Gastroesophageal sphincter (tissue), 3 donors: ENCODE measurements around the gene RIMBP2.

ENCODE experiments used
- POLR2A ChIP-seq, 2 donors: fragments of 450-650 bp; IDR thresholded peaks; one replicate each; pipeline ENCODE4 v1.6.1; 2017; ENCODE audit warnings: antibody characterized with exemption in 2 of 2, mild to moderate bottlenecking in 2 of 2, moderate library complexity in 1 of 2
- TF ChIP-seq, protein P1 (sequence below), 4 experiments: fragments of 200-600 bp in 2 of 4; fragments of 450-650 bp in 2 of 4; sonication (generic) in 1 of 4; IDR thresholded peaks; one replicate each; pipeline ENCODE4 v1.5.1; 2017 to 2019; ENCODE audit warnings: antibody characterized with exemption in 4 of 4, mild to moderate bottlenecking in 2 of 4, moderate library complexity in 2 of 4

- TF ChIP-seq, protein P1, sequence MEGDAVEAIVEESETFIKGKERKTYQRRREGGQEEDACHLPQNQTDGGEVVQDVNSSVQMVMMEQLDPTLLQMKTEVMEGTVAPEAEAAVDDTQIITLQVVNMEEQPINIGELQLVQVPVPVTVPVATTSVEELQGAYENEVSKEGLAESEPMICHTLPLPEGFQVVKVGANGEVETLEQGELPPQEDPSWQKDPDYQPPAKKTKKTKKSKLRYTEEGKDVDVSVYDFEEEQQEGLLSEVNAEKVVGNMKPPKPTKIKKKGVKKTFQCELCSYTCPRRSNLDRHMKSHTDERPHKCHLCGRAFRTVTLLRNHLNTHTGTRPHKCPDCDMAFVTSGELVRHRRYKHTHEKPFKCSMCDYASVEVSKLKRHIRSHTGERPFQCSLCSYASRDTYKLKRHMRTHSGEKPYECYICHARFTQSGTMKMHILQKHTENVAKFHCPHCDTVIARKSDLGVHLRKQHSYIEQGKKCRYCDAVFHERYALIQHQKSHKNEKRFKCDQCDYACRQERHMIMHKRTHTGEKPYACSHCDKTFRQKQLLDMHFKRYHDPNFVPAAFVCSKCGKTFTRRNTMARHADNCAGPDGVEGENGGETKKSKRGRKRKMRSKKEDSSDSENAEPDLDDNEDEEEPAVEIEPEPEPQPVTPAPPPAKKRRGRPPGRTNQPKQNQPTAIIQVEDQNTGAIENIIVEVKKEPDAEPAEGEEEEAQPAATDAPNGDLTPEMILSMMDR (IDR thresholded peaks at IDR 0.05): no peak
- no peak for TF ChIP-seq POLR2A (IDR thresholded peaks at IDR 0.05)
These were observed 226.8 kb downstream of the RIMBP2 start for GRCh38 chr12:130489293-130489692.
